Stimulated activated CD8-positive, alpha-beta memory T cell treated with anti-CD3 and anti-CD28 coated beads, Interleukin-4, amount 100 ng/mL, for 4 hours (primary cell): Measurements from ENCODE around the gene CA11.

Experiments used
- DNase-seq, 2 donors: peaks; one replicate each; pipeline ENCODE4 v3.0.0-alpha.2; 2020; ENCODE audit warnings: low read depth in 2 of 2, low spot score in 1 of 2

CA11 gene

DNA sequence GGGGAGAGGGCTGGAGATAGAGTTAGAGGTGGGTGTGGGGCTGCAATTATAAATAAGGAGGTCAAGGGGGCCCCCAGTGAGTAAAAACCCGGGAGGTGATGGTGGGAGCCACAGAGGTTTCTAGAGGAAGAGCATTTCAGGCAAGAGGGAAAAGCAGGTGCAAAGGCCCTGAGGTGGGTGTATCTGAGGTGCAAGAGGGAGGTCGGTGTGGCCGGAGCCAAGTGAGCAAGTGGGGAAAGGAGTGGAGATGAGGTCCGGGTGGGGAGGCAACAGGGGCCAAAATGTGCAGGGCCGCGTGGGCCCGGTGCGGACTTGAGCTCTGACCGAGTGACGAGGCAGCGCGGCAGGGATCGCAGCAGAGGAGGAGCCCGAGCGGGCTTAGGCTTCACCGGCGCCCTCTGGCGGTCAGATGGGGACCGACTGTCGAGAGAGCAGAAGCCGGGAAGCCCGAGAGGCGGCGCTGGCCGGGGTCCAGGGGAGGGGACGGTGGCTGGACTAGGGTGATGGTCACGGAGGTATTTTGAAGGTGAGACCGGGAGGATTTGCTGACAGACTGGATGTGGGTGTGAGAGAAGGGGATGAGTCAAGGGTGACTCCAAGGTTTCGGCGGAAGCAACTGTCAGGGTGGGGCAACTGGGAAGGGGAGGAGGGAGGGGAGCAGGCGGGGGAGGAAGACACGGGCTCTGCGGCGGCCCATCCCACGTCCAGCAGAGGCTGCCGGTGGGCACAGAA, 57.2 kb downstream of the CA11 start:
- peak; percentile 60 to 82 for DNase-seq
